Hematopoietic multipotent progenitor cell treated with erythropoietin and hydrocortisone succinate and interleukin-3 and kit ligand, for 8 days (in vitro differentiated cells): ENCODE data around the gene EPHA6.
"Not testable (repeated sequence)": the region's sequence is repeated elsewhere in the genome, so short reads cannot be mapped to it uniquely, and the experiment has no call there.

Experiments used
- DNase-seq: peaks from one replicate; pipeline ENCODE4 v3.0.0-alpha.2; 2015

The EPHA6 gene

DNA sequence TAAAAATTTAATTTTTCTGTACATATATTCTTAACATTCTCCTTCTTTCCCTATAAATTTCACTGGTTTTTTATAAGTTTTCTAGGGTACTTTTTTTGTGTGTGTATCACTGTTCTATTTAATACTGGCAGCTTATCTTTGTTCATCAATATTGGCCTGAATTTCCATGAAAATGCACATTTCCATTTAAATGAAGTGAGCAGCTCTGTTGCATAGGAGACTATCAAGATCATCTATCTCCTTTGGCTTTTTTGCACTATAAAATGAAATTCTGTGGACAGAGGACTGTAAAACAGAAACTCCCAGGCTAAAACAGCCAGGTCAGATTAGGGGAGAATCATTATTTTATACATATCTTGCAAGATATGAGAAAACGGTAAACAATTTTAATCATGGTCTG, 673.2 kb downstream of the EPHA6 start:
- no peak for DNase-seq

DNA sequence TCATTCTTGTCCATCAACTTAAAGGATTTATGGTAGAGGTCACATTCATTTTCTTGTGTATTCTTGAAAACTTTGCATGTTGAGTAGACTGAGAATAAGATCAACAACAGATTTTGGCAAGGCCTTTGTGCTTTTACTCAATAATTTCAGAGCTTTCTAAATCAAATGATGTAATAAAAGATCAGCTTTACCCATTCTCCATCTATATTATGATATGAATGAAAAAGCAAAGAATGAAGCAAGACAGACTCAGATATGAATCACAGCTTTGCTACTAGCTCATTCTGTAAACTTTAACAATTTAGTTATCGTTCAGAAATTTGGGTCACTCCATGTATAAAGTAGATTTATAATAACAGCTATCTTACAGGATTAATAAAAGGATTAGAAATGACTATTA, 674.3 kb downstream of the EPHA6 start:
- no peak for DNase-seq

DNA sequence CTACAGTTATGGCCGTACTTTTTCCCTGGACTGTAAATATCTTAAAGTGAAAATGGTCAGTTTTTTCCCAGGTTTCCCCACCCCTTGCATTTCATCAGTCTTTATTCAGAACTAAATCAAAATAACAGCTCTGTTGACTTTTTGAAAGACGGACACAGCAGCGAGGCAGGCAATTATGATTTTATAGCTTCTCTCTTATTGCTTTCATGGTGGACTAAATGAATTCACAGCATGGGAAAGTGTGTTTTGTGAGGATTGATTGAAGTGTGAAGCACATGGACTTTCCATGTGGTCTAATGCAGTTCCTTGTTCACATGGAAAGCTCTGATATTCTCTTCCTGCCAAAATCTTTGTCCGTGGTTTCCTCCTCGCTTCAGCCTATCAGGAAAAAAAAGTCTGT, 681.5 kb downstream of the EPHA6 start:
- no peak for DNase-seq

DNA sequence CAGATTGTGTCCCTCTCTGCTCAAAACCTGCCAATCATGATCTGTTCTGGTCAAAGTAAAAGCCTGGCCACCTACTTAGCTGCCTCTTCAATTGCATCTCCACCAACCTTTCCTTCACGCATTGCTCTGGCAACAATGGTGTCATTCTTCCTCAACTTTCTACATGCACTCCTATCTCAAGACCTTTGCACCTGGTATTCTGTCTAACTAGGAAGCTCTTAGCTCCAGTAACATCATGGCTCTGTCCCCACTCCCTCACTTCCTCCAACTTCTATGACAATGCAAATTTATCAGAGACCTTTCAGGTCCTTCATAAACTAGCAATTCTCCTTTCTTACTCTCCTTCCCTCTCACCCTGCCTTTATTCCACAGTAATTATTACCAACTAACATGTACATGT, 682.7 kb downstream of the EPHA6 start:
- DNase-seq, result no peak

DNA sequence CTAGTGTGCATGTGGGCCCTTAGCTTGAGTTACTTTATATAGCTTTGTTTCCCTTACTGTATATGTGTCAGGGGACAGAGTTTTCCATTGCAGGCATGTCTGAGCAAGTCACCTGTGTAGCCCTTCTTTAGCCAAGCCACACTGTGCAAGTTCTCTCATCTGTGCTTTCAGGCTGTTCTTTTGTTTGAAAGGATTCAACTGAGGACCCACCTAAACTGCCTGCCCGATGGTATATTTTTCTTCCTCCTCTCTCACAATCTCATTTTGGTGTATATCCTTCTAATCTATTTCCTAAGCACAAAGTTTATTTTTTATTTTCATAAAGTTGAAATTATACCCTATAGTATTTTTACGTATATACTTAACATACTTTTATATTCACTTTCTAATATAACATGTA, 690.1 kb downstream of the EPHA6 start:
- no peak for DNase-seq

DNA sequence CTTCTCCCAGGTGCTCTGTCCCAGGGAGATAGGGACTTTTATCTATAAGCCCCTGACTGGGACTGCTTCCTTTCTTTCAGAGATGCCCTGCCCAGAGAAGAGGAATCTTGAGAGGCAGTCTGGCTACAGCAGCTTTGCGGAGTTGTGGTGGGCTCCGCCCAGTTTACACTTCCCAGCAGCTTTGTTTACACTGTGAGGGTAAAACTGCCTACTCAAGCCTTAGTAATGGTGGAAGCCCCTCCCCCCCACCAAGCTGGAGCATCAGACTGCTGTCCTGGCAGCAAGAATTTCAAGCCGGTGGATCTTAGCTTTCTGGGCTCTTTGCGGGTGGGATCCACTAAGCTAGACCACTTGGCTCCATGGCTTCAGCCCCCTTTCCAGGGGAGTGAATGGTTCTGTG, 696.4 kb downstream of the EPHA6 start:
- no peak for DNase-seq

DNA sequence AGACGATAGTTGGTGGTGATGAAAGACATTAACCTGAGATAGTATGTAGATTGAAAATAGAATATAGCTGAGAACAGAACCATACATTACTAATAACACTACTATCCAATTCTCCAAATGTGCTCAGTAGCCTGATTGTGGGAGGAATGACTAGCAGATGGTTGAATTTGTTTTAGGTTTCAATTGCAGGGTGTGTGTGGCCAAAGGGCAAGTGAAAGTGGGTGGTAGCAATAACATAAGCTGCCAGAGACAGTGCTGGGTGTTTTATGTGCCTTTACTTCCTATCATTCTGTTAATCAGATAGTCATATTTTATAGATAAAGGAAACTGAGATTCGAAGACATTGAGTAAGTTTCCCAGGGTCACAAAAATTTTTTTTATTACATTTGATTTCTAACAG, 700.7 kb downstream of the EPHA6 start:
- DNase-seq, result no peak

DNA sequence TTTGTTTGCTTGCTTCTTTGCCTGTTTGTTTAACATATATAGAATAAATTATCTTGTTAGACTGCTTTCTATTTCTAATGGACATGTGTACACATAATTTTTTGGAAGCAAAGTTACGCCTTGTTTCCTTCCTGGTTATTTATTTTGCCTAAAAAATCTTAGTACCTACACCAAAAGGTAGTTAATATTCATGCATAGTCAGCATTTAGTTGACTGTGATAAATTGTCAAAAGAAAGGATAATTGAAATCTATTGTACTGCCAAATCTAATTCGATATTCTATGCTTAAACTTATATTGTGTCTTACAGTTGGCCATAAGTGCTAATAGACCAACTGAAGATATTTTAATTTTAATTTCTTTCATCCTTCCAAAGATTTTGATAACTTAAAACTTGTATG, 716.3 kb downstream of the EPHA6 start:
- DNase-seq, result no peak

DNA sequence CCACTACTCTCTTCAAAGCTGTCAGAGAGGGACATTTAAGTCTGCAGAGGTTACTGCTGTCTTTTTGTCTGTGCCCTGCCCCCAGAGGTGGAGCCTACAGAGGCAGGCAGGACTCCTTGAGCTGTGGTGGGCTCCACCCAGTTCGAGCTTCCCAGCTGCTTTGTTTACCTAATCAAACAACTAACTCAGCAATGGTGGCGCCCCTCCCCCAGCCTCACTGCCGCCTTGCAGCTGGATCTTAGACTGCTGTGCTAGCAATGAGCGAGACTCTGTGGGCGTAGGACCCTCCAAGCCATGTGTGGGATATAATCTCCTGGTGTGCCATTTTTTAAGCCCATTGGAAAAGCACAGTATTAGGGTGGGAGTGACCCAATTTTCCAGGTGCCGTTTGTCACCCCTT, 733.2 kb downstream of the EPHA6 start:
- not testable (repeated sequence) for DNase-seq

DNA sequence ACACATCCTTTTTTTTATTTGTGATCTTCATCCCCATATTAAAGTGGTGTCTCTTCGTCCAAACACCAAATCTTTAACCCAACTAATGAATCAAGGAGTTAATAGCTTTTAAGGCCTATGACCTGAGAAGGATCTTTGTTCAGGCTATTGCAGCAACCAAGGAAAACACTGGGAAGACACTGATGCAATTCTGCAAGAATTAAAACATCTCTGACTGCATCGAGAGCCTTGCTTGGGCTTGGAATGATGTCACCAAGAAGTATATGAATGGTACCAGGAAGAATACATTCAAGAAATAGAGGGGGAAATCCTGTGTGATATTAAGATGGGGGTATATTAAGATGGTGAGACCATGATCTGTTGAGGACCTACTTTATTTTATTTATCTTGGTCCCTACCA, 736.0 kb downstream of the EPHA6 start:
- DNase-seq, result no peak

DNA sequence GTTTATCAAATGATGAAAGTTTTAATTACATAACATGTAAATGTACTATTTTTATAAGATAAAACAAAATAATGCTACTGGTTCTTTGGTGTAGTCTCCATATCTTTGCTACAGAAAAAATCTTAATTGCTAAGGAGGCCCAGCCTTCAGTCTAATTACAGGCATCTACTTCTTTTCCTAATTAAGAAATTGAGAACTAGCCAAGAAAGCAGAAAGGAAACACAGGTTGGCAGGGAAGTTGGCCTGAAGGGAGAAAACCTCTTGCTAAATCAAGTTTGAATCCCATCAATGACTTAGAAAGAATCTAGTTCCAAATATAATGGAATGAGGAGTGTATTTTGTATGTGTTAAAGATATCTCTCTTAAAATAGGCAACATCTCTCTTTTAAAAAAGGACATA, 737.8 kb downstream of the EPHA6 start:
- no peak for DNase-seq

DNA sequence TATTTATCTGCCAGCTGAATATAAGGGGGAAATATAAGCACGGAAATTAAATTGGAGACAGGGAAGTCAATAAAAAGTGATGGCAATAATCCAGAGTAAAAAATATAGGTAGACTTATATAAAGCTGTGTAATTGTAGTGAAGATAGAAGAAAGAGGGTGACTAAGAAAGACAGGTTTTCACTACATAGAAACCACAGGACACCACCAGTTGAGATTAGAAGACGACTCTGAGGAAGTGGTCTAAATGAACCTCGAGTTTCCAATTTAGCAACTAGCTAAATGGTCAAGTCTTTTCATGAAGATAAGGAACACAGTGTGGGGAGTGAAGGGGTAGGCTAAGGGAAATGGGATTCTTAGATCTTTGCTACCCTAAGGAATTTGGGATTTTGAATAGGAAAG, 761.3 kb downstream of the EPHA6 start:
- DNase-seq, result no peak

DNA sequence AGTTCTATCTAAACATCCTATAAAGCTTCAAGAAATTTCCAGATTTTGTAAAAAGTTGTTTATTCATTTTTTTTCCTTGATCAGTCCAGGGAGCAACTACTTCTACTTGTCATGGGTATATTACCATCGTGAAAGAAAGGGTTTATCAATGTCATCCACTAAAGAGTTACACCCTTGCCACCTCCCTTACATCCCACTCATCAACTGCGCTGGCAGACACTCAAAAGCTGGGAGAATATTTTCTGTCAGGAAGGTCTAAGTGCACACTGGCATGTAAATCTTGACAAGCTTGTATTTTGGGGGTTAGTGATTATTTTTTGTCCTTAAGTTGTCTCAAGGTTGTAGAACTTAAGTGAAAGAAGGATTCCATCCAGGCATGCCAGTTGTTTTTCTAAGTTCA, 761.8 kb downstream of the EPHA6 start:
- DNase-seq, result no peak

DNA sequence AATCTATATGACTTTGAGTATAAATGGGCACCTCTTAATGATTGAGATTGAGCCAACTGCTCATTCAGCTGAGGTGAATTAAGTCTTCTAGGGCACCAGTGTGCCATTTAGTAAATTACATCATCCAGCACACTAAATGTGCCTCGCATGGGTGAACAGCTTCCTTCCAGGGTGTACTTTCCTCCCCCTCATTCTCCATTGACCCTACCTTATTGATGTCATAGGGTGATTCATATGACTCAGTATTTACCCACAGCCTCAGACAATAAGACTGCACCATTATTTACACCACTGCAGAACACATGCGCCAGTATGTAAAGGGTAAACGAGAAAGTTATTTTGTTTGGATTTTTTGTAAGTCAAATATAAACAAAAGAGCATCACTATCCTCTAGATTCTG, 765.0 kb downstream of the EPHA6 start:
- DNase-seq, result no peak

DNA sequence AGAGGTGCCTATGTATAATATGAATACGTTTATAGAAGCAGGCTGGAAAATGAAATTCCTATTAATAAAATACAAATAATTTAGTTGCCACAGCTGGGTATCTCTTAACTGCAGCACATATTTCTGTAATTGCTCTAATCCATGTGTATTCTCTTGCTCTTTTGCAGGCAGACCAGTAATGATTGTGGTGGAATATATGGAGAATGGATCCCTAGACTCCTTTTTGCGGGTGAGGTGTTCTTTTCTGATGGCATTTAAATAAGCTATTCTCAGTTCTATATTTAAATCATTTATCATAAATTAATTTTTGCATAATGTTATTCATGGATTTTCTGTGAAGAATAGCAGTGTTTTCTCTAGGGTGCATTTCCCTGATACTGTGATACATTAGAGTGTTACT, 796.2 kb downstream of the EPHA6 start:
- no peak for DNase-seq

DNA sequence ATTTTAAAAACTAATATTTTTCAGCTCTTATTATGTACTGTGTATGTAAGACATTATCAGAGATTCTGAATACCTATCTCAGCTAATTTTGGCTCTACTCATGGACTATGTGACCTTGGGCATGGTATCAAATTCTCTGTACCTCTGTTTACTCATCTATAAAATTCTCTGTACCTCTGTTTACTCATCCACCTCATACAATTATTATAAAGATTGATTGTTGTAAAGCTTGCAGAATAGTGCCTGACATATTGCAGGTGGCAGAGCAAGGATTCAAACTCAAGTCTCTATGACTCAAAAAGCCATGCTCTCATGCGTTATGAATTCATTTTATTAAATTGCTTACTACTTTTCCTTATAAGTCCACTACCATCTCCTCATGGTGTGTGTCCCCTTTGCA, 798.2 kb downstream of the EPHA6 start:
- DNase-seq, result no peak

DNA sequence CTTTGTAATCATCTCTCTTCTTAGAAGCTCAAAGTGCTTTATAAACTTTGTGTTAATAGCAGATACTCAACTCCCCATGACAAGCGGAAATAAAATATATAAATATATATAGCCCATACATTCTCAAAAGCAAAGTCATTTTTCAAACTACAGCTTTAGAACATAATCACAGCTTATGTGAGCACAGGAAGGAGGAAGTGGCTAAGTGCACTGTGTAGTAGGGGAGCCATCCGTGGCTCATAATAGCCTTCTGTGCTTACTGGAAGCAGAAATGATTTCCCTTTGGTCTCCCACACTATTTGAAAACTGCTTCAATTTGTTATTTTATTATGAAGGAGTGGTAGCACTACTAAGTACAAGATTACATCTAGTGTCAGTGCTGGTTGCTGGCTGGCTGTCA, 798.7 kb downstream of the EPHA6 start:
- no peak for DNase-seq

DNA sequence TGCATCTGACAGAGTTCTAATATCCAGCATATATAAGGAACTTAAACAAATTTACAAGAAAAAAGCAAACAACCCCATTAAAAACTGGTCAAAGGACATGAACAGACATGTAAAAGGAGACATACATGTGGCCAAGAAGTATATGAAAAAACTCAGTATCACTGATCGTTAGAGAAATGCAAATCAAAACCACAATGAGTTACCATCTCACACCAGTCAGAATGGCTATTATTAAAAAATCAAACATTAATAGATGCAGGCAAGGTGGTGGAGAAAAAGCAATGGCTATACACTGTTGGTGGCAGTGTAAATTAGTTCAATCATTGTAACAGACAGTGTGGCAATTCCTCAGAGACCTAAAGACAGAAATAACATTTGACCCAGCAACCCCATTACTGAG, 806.1 kb downstream of the EPHA6 start:
- not testable (repeated sequence) for DNase-seq

DNA sequence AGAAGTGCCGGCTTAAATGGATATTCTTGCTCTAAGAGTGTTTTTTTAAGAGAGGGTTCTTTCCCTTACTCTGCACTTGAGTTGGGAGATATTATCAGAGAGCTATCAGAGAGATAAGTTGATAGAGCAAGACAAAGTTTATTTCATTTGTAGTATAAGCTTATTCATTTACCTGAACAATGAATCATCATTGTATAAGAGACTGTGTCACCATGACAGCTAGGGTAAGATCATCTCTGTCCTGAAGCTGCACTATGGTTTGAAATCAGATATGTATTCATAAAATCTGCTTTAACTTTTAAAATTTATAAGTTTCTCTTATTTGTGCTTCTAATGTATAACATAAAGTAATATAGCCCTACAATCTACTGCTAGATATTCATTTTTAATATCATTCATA, 822.1 kb downstream of the EPHA6 start:
- no peak for DNase-seq

DNA sequence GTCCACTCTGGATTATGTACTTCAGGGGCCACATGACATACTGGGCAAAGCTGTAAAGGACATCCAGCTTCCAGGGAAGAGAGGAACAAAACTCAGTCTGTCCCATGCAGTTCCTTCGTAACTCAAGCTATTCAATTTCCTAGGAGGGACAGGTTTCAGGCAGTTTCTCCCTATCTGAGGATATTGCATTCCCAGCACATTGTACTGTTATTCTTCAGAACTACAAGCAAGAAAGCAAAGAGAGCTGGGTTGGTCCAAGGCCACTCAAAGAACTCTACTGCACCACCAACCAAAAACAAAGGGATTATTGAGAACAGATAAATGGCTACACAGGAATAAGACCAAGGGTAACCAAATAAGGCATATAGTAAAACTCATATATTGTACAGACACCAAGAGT, 832.5 kb downstream of the EPHA6 start:
- DNase-seq, result no peak

DNA sequence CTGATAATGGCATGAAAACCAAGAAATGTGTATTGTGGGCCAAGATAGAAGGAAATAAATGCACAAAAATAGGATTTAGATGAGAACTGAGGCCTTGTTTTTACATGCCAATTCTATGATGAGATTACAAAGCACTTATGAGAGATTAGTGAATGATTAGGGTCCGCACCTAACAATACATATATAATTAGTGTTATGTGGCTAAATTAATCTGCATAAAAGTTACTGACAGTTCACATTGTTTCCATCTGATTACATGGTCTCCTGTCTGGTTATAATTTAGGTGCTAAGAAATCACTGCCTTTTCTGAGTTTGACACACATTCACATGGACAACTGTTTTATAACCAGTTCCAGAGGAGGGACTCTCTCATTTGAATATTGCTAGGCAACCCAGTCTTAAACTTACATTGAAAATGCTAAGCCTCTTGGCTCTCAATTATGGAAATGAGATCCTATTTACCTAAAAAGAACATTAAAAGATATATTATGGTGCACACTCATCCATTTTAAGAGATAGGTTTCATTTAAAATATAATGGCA, 833.1 kb downstream of the EPHA6 start:
- DNase-seq, result no peak

DNA sequence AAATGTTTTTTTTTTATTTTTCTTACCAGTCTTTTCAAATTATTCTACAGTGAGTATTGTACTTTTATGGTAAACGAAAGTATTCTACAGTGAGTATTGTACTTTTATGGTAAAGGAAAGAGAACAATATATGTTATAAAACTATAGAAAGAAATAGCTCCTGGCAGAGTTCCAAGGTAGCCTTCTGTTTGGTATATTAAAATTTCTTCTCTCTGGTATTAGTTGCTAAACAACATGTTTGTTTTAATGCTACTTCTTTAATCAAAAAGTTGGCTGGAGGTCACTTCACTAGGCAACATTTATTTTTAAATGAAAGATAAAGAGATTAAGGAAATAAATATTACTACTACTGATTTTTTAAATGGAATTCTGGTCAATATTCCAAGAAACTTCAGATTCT, 841.6 kb downstream of the EPHA6 start:
- no peak for DNase-seq

DNA sequence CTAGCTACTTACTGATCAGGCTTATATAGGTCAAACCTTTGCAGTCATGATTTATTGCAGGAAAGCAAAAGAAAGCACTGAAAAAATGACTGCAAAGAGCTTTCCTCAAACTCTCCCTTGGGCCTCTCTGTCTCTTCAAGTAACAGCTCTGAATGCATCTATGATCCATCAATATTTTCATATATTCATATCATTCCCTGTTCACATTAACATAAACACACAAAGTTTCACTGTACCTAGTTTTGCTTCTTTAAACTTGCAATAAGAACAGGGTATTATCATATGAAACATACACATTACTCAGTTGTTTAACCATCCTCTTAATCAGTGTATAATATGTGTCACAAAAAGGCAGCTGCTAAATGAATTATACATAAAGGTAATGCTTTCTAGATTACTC, 842.2 kb downstream of the EPHA6 start:
- DNase-seq, result no peak

DNA sequence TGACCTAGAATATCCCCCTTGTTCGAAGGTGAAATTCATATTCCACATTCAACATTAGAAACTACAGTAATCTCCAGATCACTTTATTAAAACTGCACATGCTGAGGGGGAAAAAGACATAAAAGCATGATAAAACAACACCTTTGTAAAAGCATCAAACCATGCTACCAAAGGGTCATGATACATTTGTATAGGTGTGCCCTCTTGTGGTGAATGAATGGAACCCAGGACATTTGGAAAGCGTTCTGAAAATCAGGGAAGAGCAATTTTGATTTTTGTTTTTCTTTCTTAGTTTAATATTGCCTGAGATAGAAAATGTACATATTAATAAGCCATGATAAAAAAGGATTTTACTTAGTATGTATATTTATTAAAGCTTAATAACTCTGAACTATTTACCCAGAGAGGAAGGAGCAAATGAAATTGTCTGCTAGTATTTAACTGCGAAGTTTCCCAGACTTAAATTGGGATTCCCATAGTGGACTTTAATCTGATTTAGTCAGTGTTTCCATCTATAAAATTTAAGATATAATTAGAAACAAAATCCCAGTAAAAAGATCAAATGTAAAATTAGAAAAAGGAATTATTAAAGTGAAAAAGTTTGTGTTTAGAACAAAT, 844.4 kb downstream of the EPHA6 start:
- peak; percentile 20 for DNase-seq

DNA sequence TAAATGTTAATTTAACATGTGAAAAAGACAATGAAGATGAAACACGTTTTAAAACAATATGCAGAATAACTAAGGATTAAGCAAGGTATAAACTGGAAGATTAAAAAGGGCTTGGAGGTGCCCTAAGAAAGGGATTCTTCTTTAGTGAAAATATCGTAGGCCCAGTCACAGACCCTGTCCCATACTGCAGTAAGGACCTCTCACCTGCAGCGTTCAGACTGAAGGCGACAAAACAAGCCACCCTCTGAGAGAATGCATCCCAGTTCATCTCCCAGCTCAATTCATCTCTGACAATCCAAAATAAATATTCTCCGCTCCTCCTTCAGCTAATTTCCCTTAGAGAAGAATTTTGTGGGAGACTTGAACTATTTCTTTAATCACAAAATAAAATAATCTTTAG, 847.9 kb downstream of the EPHA6 start:
- no peak for DNase-seq

DNA sequence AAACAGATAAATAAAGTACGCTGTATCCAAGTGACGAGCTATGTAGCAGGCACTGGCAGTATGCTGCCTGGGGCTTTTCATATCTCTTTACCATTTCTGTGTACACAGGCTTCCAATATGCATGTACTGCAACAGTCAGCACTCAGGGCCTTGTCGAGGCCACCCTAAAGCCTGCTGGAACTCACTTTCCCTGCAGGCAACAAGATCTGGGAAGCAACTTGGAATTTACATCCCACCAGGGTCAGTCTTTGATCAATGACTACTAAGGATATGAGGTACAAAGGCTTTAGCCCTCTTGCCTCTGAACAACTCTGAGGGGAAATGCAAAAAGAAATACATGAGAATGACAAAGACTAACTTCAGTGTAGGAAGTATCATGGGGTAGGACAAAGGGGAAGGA, 848.4 kb downstream of the EPHA6 start:
- DNase-seq, result no peak
